GM23338 (cell line): ENCODE data around the gene NGLY1. TPM values are rescaled to one million over a fixed set of nuclear protein-coding genes. Genes with fewer than 3 reads are reported as not detected.

ENCODE experiments used
- ATAC-seq: fragments of 200-7000 bp; cut with Tn5 transposase; 3 replicates; pipeline ENCODE4 v1.9.1; 2020
- DNase-seq: peaks from one replicate; pipeline ENCODE4 v3.0.0-alpha.2; 2015; ENCODE audit warnings: low spot score
- H2AFZ ChIP-seq: fragments of 200-600 bp; sonication (generic); 2 replicates; pipeline ENCODE4 v1.8.0; 2016; ENCODE audit warnings: antibody characterized with exemption, mild to moderate bottlenecking, moderate library complexity
- H3F3A ChIP-seq: fragments of 200-600 bp; sonication (generic); replicated peaks from 2 replicates; pipeline ENCODE4 v1.8.0; 2017; ENCODE audit warnings: antibody characterized with exemption, mixed run types, low read depth
- H3K27ac ChIP-seq: fragments of 200-600 bp; sonication (generic); 2 replicates; pipeline ENCODE4 v1.6.1; 2016; ENCODE audit warnings: low read depth
- H3K27me3 ChIP-seq: fragments of 200-600 bp; sonication (generic); 2 replicates; pipeline ENCODE4 v1.8.0; 2016; ENCODE audit warnings: mild to moderate bottlenecking, mixed run types, moderate library complexity; ENCODE audit not compliant: insufficient read depth
- H3K36me3 ChIP-seq: fragments of 200-600 bp; sonication (generic); 2 replicates; pipeline ENCODE4 v1.8.0; 2016; ENCODE audit warnings: mild to moderate bottlenecking; ENCODE audit not compliant: insufficient read depth
- H3K4me1 ChIP-seq: fragments of 200-600 bp; sonication (generic); 2 replicates; pipeline ENCODE4 v1.8.0; 2016; ENCODE audit warnings: mild to moderate bottlenecking, moderate library complexity; ENCODE audit not compliant: insufficient read depth
- H3K4me2 ChIP-seq: fragments of 200-600 bp; sonication (generic); 2 replicates; pipeline ENCODE4 v1.7.1; 2017; ENCODE audit warnings: mixed run types
- H3K4me3 ChIP-seq: fragments of 200-600 bp; sonication (generic); 2 replicates; pipeline ENCODE4 v1.6.1; 2016; ENCODE audit warnings: mixed run types
- H3K79me2 ChIP-seq: fragments of 200-600 bp; sonication (generic); replicated peaks from 2 replicates; pipeline ENCODE4 v1.8.0; 2017; ENCODE audit warnings: mild to moderate bottlenecking; ENCODE audit not compliant: insufficient read depth
- H3K9me2 ChIP-seq: fragments of 200-600 bp; sonication (generic); 2 replicates; pipeline ENCODE4 v1.8.0; 2017; ENCODE audit not compliant: insufficient read depth
- H4K20me1 ChIP-seq: fragments of 200-600 bp; sonication (generic); replicated peaks from 2 replicates; pipeline ENCODE4 v1.8.0; 2017; ENCODE audit warnings: mild to moderate bottlenecking; ENCODE audit not compliant: insufficient read depth
- H3K27ac Mint-ChIP-seq: 2 replicates; pipeline ENCODE4 v1.8.0; 2020; ENCODE audit warnings: inconsistent platforms, mild to moderate bottlenecking, moderate library complexity, mixed read lengths
- H3K27me3 Mint-ChIP-seq: 3 replicates; pipeline ENCODE4 v1.8.0; 2022; ENCODE audit warnings: low read depth, mild to moderate bottlenecking, moderate library complexity, mixed read lengths, inconsistent platforms; ENCODE audit not compliant: insufficient read depth, poor library complexity
- H3K36me3 Mint-ChIP-seq: 3 replicates; pipeline ENCODE4 v1.8.0; 2021; ENCODE audit warnings: low read depth, mild to moderate bottlenecking, inconsistent platforms, moderate library complexity, mixed read lengths
- H3K4me1 Mint-ChIP-seq: 3 replicates; pipeline ENCODE4 v1.8.0; 2020; ENCODE audit warnings: mild to moderate bottlenecking, inconsistent platforms, mixed read lengths
- H3K4me3 Mint-ChIP-seq: 3 replicates; pipeline ENCODE4 v1.8.0; 2021; ENCODE audit warnings: moderate library complexity, mild to moderate bottlenecking, inconsistent platforms, mixed read lengths
- H3K9me3 Mint-ChIP-seq: 3 replicates; pipeline ENCODE4 v1.8.0; 2020; ENCODE audit warnings: moderate library complexity, mild to moderate bottlenecking, inconsistent platforms, mixed read lengths
- ETS1 ChIP-seq: IDR thresholded peaks from 2 replicates; pipeline ENCODE4 v1.6.1; 2016; ENCODE audit warnings: antibody characterized with exemption
- EZH2phosphoT487 ChIP-seq: fragments of 200-600 bp; sonication (generic); IDR thresholded peaks from one replicate; pipeline ENCODE4 v1.8.1; 2018; ENCODE audit warnings: antibody characterized with exemption; ENCODE audit not compliant: unreplicated experiment
- NANOG ChIP-seq: IDR thresholded peaks from 2 replicates; pipeline ENCODE4 v1.6.1; 2016; ENCODE audit warnings: antibody characterized with exemption, borderline replicate concordance
- POLR2AphosphoS5 ChIP-seq: IDR thresholded peaks from 2 replicates; pipeline ENCODE4 v1.6.1; 2016; ENCODE audit warnings: antibody characterized with exemption, low read depth
- STAT1 ChIP-seq: IDR thresholded peaks from one replicate; pipeline ENCODE4 v1.6.1; 2016; ENCODE audit warnings: antibody characterized with exemption; ENCODE audit not compliant: unreplicated experiment
- polyA plus RNA-seq: library from polyadenylated mRNA; unstranded; fragments of >200 nt; fragmentation: Nextera tagmentation; extraction: Ambion mirVana; gene quantifications from 2 replicates; pipeline ENCODE4 v1.2.1, GENCODE V29; 2016
- total RNA-seq: library from RNA; depleted of rRNA; stranded (reverse); fragments of >200 nt; shearing (Covaris generic); gene quantifications from 2 replicates; pipeline ENCODE4 v1.2.3, GENCODE V29; 2014
- TF ChIP-seq, protein P1 (sequence below): IDR thresholded peaks from one replicate; pipeline ENCODE4 v1.6.1; 2018; ENCODE audit warnings: antibody characterized with exemption; ENCODE audit not compliant: unreplicated experiment
- TF ChIP-seq, protein P2 (sequence below): fragments of 250-450 bp; sonication (Bioruptor Pico); IDR thresholded peaks from 2 replicates; pipeline ENCODE4 v1.5.0; 2020; ENCODE audit warnings: mild to moderate bottlenecking, moderate library complexity

The NGLY1 gene
- total and polyA plus RNA-seq, 2 experiments from 2014 or later, result 20.4 to 43.5 TPM

DNA sequence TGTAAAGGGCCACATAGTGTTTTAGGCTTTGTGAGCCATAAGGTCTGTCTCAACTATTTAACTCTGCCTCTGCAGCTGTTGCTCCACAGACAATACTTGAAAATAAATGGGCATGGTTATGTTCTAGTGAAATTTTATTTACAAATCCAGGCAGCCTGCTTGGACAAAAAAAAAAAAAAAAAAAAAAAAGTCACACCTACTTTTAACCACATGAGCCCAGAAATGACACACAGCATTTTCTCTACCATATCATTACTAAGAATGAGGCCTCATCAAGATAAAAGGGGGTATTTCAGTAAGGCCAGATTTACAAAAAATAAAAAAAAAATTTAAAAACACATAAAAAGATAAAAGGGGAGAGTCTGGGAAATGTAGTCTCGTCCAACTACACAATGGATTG, 1.7 kb upstream of the NGLY1 start:
- no peak for TF ChIP-seq POLR2AphosphoS5
- no peak for TF ChIP-seq STAT1
- TF ChIP-seq, protein P1, sequence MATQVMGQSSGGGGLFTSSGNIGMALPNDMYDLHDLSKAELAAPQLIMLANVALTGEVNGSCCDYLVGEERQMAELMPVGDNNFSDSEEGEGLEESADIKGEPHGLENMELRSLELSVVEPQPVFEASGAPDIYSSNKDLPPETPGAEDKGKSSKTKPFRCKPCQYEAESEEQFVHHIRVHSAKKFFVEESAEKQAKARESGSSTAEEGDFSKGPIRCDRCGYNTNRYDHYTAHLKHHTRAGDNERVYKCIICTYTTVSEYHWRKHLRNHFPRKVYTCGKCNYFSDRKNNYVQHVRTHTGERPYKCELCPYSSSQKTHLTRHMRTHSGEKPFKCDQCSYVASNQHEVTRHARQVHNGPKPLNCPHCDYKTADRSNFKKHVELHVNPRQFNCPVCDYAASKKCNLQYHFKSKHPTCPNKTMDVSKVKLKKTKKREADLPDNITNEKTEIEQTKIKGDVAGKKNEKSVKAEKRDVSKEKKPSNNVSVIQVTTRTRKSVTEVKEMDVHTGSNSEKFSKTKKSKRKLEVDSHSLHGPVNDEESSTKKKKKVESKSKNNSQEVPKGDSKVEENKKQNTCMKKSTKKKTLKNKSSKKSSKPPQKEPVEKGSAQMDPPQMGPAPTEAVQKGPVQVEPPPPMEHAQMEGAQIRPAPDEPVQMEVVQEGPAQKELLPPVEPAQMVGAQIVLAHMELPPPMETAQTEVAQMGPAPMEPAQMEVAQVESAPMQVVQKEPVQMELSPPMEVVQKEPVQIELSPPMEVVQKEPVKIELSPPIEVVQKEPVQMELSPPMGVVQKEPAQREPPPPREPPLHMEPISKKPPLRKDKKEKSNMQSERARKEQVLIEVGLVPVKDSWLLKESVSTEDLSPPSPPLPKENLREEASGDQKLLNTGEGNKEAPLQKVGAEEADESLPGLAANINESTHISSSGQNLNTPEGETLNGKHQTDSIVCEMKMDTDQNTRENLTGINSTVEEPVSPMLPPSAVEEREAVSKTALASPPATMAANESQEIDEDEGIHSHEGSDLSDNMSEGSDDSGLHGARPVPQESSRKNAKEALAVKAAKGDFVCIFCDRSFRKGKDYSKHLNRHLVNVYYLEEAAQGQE, result no peak
- no peak for TF ChIP-seq EZH2phosphoT487
- no peak for TF ChIP-seq NANOG
- no peak for ATAC-seq
- peaks cover 40% of the 10 kb centered on the region for H3K4me1 Mint-ChIP-seq

GRCh38 chr3:25783661-25784512, 644 bp upstream of the NGLY1 start:
- Histone ChIP-seq H3K4me2 (peak overlapping the region; percentile 77), H3K4me1 (peaks cover 30% of the 10 kb centered on the region), H3K27me3 (peaks cover 6% of the 10 kb centered on the region; the same call in 1 of the 2 replicates), H3K27ac (peak overlapping the region; percentile 70; the same call in 1 of the 2 replicates), H2AFZ (peak overlapping the region; percentile 64; the same call in 1 of the 2 replicates), H3F3A (no peaks in the 10 kb centered on the region), H3K9me2 (no peaks in the 10 kb centered on the region), H3K4me3 (peak overlapping the region; percentile 59), H4K20me1 (0 out of 2 replicates have a peak, but pooled peaks cover 6% of the 10 kb centered on the region), H3K79me2 (peaks cover 37% of the 10 kb centered on the region), H3K36me3 (no peaks in the 10 kb centered on the region)
- peaks cover 2% of the 10 kb centered on the region for H3K27me3 Mint-ChIP-seq
- ATAC-seq (peak; percentile 88), DNase-seq (peak; percentile 92)
- peaks cover 38% of the 10 kb centered on the region for H3K4me1 Mint-ChIP-seq
- H3K4me3 Mint-ChIP-seq, result peak overlapping the region; percentile 72
- H3K27ac Mint-ChIP-seq, result no peak overlapping the region
- H3K9me3 Mint-ChIP-seq, result peaks cover 4% of the 10 kb centered on the region; the same call in 1 of the 3 replicates
- H3K36me3 Mint-ChIP-seq, result no peaks in the 10 kb centered on the region
- TF ChIP-seq, protein P2, sequence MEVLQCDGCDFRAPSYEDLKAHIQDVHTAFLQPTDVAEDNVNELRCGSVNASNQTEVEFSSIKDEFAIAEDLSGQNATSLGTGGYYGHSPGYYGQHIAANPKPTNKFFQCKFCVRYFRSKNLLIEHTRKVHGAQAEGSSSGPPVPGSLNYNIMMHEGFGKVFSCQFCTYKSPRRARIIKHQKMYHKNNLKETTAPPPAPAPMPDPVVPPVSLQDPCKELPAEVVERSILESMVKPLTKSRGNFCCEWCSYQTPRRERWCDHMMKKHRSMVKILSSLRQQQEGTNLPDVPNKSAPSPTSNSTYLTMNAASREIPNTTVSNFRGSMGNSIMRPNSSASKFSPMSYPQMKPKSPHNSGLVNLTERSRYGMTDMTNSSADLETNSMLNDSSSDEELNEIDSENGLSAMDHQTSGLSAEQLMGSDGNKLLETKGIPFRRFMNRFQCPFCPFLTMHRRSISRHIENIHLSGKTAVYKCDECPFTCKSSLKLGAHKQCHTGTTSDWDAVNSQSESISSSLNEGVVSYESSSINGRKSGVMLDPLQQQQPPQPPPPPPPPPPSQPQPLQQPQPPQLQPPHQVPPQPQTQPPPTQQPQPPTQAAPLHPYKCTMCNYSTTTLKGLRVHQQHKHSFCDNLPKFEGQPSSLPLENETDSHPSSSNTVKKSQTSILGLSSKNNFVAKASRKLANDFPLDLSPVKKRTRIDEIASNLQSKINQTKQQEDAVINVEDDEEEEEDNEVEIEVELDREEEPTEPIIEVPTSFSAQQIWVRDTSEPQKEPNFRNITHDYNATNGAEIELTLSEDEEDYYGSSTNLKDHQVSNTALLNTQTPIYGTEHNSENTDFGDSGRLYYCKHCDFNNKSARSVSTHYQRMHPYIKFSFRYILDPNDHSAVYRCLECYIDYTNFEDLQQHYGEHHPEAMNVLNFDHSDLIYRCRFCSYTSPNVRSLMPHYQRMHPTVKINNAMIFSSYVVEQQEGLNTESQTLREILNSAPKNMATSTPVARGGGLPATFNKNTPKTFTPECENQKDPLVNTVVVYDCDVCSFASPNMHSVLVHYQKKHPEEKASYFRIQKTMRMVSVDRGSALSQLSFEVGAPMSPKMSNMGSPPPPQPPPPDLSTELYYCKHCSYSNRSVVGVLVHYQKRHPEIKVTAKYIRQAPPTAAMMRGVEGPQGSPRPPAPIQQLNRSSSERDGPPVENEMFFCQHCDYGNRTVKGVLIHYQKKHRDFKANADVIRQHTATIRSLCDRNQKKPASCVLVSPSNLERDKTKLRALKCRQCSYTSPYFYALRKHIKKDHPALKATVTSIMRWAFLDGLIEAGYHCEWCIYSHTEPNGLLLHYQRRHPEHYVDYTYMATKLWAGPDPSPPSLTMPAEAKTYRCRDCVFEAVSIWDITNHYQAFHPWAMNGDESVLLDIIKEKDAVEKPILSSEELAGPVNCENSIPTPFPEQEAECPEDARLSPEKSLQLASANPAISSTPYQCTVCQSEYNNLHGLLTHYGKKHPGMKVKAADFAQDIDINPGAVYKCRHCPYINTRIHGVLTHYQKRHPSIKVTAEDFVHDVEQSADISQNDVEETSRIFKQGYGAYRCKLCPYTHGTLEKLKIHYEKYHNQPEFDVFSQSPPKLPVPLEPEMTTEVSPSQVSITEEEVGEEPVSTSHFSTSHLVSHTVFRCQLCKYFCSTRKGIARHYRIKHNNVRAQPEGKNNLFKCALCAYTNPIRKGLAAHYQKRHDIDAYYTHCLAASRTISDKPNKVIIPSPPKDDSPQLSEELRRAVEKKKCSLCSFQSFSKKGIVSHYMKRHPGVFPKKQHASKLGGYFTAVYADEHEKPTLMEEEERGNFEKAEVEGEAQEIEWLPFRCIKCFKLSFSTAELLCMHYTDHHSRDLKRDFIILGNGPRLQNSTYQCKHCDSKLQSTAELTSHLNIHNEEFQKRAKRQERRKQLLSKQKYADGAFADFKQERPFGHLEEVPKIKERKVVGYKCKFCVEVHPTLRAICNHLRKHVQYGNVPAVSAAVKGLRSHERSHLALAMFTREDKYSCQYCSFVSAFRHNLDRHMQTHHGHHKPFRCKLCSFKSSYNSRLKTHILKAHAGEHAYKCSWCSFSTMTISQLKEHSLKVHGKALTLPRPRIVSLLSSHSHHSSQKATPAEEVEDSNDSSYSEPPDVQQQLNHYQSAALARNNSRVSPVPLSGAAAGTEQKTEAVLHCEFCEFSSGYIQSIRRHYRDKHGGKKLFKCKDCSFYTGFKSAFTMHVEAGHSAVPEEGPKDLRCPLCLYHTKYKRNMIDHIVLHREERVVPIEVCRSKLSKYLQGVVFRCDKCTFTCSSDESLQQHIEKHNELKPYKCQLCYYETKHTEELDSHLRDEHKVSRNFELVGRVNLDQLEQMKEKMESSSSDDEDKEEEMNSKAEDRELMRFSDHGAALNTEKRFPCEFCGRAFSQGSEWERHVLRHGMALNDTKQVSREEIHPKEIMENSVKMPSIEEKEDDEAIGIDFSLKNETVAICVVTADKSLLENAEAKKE (CRISPR knock-in tag), result no peak
- TF ChIP-seq EZH2phosphoT487, result no peak
- TF ChIP-seq ETS1, result no peak
- TF ChIP-seq STAT1, result no peak

More for the DNA sequence above, 1.7 kb upstream of the NGLY1 start:
- Histone ChIP-seq H3K4me2 (no peak overlapping the region), H3K27me3 (peaks cover 6% of the 10 kb centered on the region; the same call in 1 of the 2 replicates), H3K27ac (no peak overlapping the region), H2AFZ (no peak overlapping the region), H3K4me1 (peaks cover 35% of the 10 kb centered on the region), H3F3A (no peaks in the 10 kb centered on the region), H3K9me2 (no peaks in the 10 kb centered on the region), H3K4me3 (no peak overlapping the region), H3K36me3 (no peaks in the 10 kb centered on the region), H3K79me2 (peaks cover 28% of the 10 kb centered on the region), H4K20me1 (0 out of 2 replicates have a peak, but pooled peaks cover 6% of the 10 kb centered on the region)
- Mint-ChIP-seq H3K27ac (no peak overlapping the region), H3K9me3 (peaks cover 4% of the 10 kb centered on the region; the same call in 1 of the 3 replicates), H3K27me3 (peaks cover 4% of the 10 kb centered on the region), H3K36me3 (no peaks in the 10 kb centered on the region), H3K4me3 (no peak overlapping the region)
- no peak for DNase-seq
